Neural cell (in vitro differentiated cells): ENCODE data around the gene RFT1.

Experiments
- CTCF ChIP-seq: fragments of 450-650 bp; IDR thresholded peaks from 2 replicates; pipeline ENCODE4 v1.5.1; 2014; ENCODE audit warnings: antibody characterized with exemption, mild to moderate bottlenecking, moderate library complexity; ENCODE audit not compliant: poor library complexity, severe bottlenecking
- EP300 ChIP-seq: fragments of 450-650 bp; conservative IDR thresholded peaks from 2 replicates; pipeline ENCODE4 v1.6.1; 2014; ENCODE audit warnings: antibody characterized with exemption, mild to moderate bottlenecking, moderate library complexity; ENCODE audit not compliant: poor library complexity, severe bottlenecking
- EZH2 ChIP-seq: fragments of 200-600, 300-800 bp; shearing (Covaris generic), sonication (generic); IDR thresholded peaks from 2 replicates; pipeline ENCODE4 v1.6.1; 2014; ENCODE audit warnings: antibody characterized with exemption, low read length, borderline replicate concordance, mild to moderate bottlenecking; ENCODE audit not compliant: insufficient read depth, poor library complexity, severe bottlenecking
- RAD21 ChIP-seq: fragments of 450-650 bp; conservative IDR thresholded peaks from 2 replicates; pipeline ENCODE4 v1.6.1; 2014; ENCODE audit warnings: antibody characterized with exemption, mild to moderate bottlenecking, moderate library complexity
- SMC3 ChIP-seq: fragments of 450-650 bp; conservative IDR thresholded peaks from 2 replicates; pipeline ENCODE4 v1.6.1; 2014; ENCODE audit warnings: antibody characterized with exemption, mild to moderate bottlenecking, moderate library complexity; ENCODE audit not compliant: poor library complexity

GRCh38 chr3:53071882-53072431 lies 58.3 kb downstream of the RFT1 start:
- no peak for TF ChIP-seq RAD21
- no peak for TF ChIP-seq CTCF
- TF ChIP-seq SMC3, result no peak
- TF ChIP-seq EZH2, result no peak
- no peak for TF ChIP-seq EP300
